ENCODE measurements around the gene WDR41.

The WDR41 gene

DNA sequence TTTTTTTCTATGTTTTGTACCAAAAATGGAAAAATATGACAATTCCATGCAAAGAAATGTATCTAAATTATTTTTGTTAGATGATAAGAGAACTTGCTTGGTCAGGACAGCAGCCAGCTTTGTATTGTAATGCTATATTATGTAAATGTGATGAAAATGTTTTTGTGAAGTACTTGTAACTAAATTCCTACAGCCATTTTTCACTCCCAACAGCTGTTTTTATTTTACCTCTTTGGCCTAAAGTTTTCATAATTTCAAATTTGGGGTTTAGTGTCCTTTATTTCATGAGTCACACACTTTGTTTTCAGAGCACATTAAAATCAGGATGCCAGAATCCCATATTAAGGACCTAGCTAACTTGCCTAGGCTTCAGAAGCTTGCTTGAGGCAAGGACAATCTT is 64.1 kb downstream of the WDR41 start:
- Histone ChIP-seq H3K4me1 (ENCODE audit: insufficient read depth, low read length) (no peaks in the 10 kb centered on the region), H3K36me3 (ENCODE audit: insufficient read depth, low read length) (peaks cover 15% of the 10 kb centered on the region), H3K9ac (ENCODE audit: low read depth, low read length) (no peak overlapping the region), H3K9me3 (ENCODE audit: control insufficient read depth, insufficient read depth, low read length) (no peaks in the 10 kb centered on the region)

DNA sequence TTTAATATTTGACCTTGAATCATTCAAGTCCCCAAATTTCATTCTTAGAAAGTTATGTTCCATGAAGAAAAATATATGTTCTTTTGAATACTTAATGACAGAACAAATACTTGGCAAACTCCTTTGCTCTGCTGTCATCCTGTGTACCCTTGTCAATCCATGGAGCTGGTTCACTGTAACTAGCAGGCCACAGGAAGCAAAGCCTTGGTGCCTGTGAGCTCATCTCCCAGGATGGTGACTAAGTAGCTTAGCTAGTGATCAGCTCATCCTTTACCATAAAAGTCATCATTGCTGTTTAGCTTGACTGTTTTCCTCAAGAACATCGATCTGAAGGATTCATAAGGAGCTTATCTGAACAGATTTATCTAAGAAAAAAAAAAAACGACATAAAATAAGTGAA is 65.4 kb downstream of the WDR41 start:
- H3K4me1 ChIP-seq (ENCODE audit: insufficient read depth, low read length), result no peaks in the 10 kb centered on the region
- no peaks in the 10 kb centered on the region for H3K9me3 ChIP-seq (ENCODE audit: control insufficient read depth, insufficient read depth, low read length)
- H3K36me3 ChIP-seq (ENCODE audit: insufficient read depth, low read length), result peaks cover 10% of the 10 kb centered on the region
- no peak overlapping the region for H3K9ac ChIP-seq (ENCODE audit: low read depth, low read length)

DNA sequence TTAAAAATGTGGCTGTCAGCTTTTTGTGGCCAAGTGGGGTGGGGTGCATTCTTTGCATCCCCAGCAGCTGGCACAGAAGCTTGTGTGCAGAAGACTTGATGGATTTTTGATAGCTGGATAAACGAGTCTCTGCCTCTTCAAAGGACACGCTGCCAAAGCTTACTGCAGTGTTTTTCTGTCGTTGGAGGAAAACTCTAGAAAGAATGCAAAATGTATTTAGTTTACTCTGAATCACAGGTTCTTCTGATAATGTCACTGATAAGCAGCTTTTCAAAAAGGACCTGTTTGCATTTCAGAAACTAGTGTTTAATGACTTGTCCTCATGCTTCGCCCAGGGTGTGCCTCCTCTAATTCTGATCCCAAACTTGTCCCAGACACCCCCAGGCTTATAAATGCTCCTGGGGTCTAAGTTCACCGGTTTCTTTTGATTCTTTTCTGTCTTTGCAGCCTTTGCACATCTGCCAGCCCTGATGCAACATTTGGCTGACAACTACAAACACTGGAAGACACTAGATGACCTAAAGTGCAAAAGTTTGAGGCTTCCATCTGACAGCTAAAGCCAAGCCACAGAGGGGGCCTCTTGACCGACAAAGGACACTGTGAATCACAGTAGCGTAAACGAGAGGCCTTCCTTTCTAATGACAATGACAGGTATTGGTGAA is 66.0 kb downstream of the WDR41 start:
- H3K9ac ChIP-seq (ENCODE audit: low read depth, low read length), result no peak overlapping the region
- H3K4me1 ChIP-seq (ENCODE audit: insufficient read depth, low read length), result no peaks in the 10 kb centered on the region
- no peaks in the 10 kb centered on the region for H3K9me3 ChIP-seq (ENCODE audit: control insufficient read depth, insufficient read depth, low read length)
- peaks cover 10% of the 10 kb centered on the region for H3K36me3 ChIP-seq (ENCODE audit: insufficient read depth, low read length)

DNA sequence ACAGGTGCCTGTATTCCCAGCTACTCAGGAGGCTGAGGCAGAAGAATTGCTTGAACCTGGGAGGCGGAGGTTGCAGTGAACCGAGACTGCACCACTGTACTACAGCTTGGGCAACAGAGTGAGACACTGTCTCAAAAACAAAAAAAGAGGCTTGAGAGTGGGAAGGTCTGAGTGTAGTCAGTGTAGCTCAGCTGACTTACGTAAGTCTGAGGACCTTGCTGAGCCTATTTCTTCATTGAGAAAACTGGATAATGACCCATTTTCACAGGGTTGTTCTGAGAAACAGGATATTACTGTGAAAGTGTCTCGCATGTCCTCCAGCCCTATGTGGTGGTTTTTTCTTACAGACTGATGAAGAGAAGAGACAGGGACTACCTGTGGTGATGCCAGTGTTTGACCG is 66.7 kb downstream of the WDR41 start:
- no peaks in the 10 kb centered on the region for H3K4me1 ChIP-seq (ENCODE audit: insufficient read depth, low read length)
- no peak overlapping the region for H3K9ac ChIP-seq (ENCODE audit: low read depth, low read length)
- H3K36me3 ChIP-seq (ENCODE audit: insufficient read depth, low read length), result peaks cover 7% of the 10 kb centered on the region; the same call in 1 of the 2 replicates
- H3K9me3 ChIP-seq (ENCODE audit: control insufficient read depth, insufficient read depth, low read length), result no peaks in the 10 kb centered on the region

DNA sequence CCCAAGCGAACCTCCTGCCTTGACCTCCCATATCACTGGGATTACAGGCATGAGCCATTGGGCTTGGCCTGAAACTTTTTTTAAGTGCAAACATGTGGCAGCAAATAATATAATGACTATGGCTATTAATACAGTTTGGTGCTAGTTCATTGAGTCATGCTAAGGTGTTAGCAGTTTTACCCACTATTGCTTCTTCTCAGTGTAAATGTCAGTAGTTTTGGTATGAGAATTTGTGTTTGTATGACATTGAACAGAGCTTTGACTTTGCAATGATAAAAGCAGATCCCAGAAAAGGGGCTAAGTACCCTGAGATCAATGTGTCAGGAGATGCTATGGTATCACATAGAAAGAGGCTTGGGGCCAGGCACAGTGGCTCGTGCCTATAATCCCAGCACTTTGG is 67.2 kb downstream of the WDR41 start:
- Histone ChIP-seq H3K9ac (ENCODE audit: low read depth, low read length) (no peak overlapping the region), H3K36me3 (ENCODE audit: insufficient read depth, low read length) (peaks cover 6% of the 10 kb centered on the region; the same call in 1 of the 2 replicates), H3K4me1 (ENCODE audit: insufficient read depth, low read length) (no peaks in the 10 kb centered on the region), H3K9me3 (ENCODE audit: control insufficient read depth, insufficient read depth, low read length) (no peaks in the 10 kb centered on the region)

DNA sequence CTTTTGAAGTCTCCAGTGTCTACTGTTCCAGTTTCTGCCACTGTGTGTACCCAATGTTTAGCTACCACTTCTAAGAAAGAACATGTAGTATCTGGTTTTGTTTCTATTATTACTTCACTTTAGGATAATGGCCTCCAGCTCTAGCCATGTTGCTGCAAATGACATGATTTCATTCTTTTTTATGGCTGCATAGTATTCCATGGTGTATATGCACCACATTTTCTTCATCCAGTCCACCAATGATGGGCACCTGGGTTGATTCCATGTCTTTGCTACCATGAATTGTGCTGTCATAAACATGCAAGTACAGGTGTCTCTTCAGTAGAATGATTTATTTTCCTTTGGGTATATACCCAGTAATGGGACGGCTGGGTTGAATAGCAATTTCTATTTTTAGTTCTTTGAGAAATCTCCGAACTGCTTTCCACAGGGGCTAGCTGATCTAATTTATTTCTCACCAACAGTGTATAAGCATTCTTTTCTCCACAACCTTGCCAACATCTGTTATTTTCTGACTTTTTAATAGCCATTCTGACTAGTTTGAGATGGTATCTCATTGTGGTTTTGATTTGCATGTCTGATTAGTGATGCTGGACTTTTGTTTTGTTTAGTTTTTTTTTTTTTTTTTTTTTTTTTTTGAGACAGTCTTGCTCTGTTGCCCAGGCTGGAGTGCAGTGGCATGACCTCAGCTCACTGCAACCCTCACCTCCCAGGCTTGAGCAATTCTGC is 68.9 kb downstream of the WDR41 start:
- no peaks in the 10 kb centered on the region for H3K4me1 ChIP-seq (ENCODE audit: insufficient read depth, low read length)
- peaks cover 3% of the 10 kb centered on the region; the same call in 1 of the 2 replicates for H3K36me3 ChIP-seq (ENCODE audit: insufficient read depth, low read length)
- H3K9ac ChIP-seq (ENCODE audit: low read depth, low read length), result no peak overlapping the region
- no peaks in the 10 kb centered on the region for H3K9me3 ChIP-seq (ENCODE audit: control insufficient read depth, insufficient read depth, low read length)

DNA sequence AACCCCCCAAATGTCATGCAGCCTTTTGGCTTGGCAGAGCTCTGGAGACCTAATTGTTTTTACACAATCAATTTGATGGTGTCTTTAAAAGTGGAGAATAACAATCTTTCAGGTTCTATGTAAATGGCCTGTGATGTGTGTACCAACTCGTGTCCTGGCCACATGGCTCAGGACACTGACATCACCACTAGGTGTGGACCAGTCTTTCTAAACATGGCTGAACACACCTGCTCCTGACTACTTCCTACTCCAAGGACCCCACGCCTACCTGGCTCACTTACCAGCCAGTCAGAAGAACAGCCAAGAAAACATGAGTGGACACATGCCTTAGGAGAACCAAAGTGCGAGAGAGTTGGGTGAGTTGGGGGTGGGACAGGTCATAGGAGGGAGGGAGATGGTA is 71.2 kb downstream of the WDR41 start:
- H3K9me3 ChIP-seq (ENCODE audit: control insufficient read depth, insufficient read depth, low read length), result no peaks in the 10 kb centered on the region
- peaks cover 3% of the 10 kb centered on the region; the same call in 1 of the 2 replicates for H3K36me3 ChIP-seq (ENCODE audit: insufficient read depth, low read length)
- H3K4me1 ChIP-seq (ENCODE audit: insufficient read depth, low read length), result no peaks in the 10 kb centered on the region
- no peak overlapping the region for H3K9ac ChIP-seq (ENCODE audit: low read depth, low read length)

DNA sequence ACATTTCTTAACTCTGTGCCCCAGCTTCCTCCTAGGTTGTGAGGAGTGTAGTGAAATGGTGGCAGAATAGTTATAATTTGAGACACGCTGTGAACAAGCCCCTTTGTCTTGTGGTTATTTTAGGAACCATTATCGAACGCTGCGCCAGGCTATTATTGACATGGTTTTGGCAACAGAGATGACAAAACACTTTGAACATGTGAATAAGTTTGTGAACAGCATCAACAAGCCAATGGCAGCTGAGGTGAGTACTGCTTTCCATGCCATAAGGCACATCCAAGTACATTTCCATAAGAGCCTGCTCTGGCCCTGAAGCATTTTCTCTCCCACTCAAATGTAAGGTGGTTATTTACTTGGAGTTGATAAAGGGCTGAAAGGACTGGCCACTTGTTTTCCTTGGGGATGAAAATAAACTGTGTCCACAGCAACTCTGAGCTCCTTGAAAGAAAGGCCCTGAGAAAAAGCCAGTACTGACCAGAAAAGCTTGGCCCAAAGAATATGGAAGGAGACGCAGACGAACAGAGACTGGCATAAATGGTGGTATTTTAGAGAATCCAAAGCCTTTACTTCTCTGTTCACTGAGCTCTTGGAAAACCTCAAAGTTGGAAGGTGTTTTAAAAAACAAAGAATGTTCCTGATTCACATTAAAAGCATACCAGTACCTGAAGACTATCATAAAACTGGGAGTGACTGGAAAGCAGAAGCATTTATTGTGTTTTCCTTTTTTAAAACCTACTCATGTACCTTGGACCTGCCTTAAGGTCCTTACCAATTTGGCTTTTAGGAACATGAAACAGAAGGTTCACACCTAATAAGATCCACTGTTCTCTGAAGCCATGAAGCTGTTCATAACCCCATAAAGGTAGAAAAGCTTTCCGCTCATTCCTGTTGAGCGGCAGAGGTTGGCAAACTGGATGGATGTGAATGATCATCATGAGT is 72.2 kb downstream of the WDR41 start:
- H3K4me1 ChIP-seq (ENCODE audit: insufficient read depth, low read length), result no peaks in the 10 kb centered on the region

DNA sequence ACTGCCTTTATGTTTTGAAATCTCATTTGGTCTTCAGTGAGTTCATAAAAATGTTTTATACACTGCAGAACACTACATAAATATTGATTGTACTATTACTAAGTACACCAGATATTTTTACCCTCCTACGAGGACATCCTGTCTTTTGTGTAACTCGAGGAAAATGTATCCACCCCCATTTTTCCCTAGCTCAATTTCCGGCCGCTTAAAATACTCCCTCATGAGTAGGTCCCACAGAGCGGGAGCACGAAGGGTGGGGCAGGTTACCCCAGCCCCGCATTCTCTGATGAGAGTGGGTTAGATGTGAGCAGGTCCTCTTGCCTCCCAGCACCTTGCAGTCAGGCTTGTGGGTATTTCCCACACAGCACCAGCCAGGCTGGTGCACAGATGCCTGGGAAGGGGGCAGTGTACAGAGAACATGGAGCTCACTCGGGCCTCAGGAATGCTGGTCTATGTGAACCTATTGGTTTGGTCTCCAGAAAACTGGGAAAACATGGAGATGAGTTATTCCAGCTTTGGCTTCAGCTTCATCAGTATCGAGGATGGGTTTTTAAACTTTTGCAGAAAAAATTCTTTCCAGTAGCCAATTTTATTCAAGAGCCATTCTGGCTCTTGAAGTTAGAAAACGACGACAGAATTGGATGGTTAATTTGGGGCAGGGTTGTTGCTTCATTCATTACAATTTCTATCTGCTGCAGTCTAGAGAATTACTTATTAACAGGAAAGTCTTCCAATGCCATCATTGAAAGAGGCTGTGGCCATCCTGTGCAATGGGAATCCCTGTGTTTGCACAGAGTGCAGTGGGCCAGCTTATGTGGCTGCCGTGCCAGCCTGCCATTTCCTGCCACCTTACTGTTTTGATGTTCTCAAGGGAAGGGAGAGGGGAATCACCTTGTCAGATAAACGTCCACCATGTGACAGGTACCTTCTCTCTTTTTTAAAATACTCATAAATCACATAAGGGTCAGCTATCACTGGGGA is 73.2 kb downstream of the WDR41 start:
- no peaks in the 10 kb centered on the region for H3K9me3 ChIP-seq (ENCODE audit: control insufficient read depth, insufficient read depth, low read length)
- peaks cover 3% of the 10 kb centered on the region; the same call in 1 of the 2 replicates for H3K36me3 ChIP-seq (ENCODE audit: insufficient read depth, low read length)
- no peak overlapping the region for H3K9ac ChIP-seq (ENCODE audit: low read depth, low read length)
- no peaks in the 10 kb centered on the region for H3K4me1 ChIP-seq (ENCODE audit: insufficient read depth, low read length)

More for the DNA sequence above, 72.2 kb downstream of the WDR41 start:
- peaks cover 3% of the 10 kb centered on the region; the same call in 1 of the 2 replicates for H3K36me3 ChIP-seq (ENCODE audit: insufficient read depth, low read length)
- H3K9ac ChIP-seq (ENCODE audit: low read depth, low read length), result no peak overlapping the region
- no peaks in the 10 kb centered on the region for H3K9me3 ChIP-seq (ENCODE audit: control insufficient read depth, insufficient read depth, low read length)

DNA sequence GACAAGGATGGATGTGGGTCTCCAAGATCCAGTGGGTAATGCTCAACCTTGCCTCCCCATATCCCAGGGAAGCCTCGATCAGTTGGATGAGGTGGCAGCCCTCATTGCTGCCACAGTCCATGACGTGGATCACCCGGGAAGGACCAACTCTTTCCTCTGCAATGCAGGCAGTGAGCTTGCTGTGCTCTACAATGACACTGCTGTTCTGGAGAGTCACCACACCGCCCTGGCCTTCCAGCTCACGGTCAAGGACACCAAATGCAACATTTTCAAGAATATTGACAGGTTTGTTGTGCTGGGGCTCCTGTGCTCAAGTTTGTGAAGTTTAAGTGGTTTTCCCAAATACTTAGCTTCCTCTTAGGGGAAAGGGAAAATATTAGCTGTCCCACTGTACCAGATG is 74.0 kb downstream of the WDR41 start:
- no peaks in the 10 kb centered on the region for H3K4me1 ChIP-seq (ENCODE audit: insufficient read depth, low read length)
- H3K36me3 ChIP-seq (ENCODE audit: insufficient read depth, low read length), result peaks cover 3% of the 10 kb centered on the region; the same call in 1 of the 2 replicates
- no peak overlapping the region for H3K9ac ChIP-seq (ENCODE audit: low read depth, low read length)
- no peaks in the 10 kb centered on the region for H3K9me3 ChIP-seq (ENCODE audit: control insufficient read depth, insufficient read depth, low read length)

DNA sequence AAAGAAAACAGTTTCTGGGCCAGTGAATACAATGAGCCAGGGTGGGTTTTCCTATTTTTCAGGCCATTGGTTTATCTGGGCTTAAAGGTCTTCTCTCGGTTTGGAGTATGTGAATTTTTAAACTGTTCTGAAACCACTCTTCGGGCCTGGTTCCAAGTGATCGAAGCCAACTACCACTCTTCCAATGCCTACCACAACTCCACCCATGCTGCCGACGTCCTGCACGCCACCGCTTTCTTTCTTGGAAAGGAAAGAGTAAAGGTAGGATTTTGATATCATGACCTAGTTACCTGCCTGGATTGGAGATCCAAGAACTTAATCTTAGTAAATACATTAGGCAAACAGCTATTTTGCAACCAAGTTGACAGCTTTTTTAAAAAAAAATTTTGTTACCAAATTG is 79.1 kb downstream of the WDR41 start:
- no peak overlapping the region for H3K9ac ChIP-seq (ENCODE audit: low read depth, low read length)
- no peaks in the 10 kb centered on the region for H3K36me3 ChIP-seq (ENCODE audit: insufficient read depth, low read length)
- no peaks in the 10 kb centered on the region for H3K9me3 ChIP-seq (ENCODE audit: control insufficient read depth, insufficient read depth, low read length)
- no peaks in the 10 kb centered on the region for H3K4me1 ChIP-seq (ENCODE audit: insufficient read depth, low read length)

DNA sequence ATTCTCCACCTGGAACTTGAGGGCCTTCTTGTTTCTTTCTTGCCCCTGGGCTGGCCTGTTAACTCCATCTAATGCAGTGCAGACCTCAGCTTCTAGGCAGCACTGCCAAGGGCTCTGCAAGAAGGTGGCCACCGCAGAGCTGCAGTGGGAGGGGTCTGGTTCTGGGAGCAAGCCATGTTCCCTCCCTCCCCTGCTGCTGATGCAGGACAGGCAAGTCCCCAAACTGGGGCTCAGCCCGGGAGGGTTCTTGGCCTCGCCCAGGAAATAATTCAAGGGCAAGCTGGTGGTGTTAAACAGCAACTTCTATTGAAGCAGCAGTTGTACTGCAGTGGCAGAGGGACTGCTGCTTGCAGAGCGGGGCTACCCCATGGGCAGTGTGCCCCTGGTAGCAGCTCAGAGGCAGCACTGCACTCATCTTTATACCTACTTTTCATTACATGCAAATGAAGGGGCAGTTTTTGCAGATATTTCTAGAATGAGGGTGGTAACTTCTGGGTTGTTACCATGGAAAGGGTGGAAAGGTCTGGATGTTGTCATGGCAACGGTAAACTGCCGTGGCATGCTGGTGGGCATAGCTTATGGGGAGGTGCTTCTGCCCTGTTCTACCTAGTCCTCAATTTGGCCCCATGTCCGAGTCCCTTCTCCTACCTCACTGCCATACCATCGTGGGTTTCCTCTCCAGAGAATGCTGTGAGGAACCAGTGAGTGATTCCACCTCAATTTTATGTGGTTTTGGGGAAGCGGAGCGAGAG is 82.1 kb downstream of the WDR41 start:
- Histone ChIP-seq H3K9me3 (ENCODE audit: control insufficient read depth, insufficient read depth, low read length) (no peaks in the 10 kb centered on the region), H3K36me3 (ENCODE audit: insufficient read depth, low read length) (no peaks in the 10 kb centered on the region), H3K4me1 (ENCODE audit: insufficient read depth, low read length) (no peaks in the 10 kb centered on the region), H3K9ac (ENCODE audit: low read depth, low read length) (no peak overlapping the region)

DNA sequence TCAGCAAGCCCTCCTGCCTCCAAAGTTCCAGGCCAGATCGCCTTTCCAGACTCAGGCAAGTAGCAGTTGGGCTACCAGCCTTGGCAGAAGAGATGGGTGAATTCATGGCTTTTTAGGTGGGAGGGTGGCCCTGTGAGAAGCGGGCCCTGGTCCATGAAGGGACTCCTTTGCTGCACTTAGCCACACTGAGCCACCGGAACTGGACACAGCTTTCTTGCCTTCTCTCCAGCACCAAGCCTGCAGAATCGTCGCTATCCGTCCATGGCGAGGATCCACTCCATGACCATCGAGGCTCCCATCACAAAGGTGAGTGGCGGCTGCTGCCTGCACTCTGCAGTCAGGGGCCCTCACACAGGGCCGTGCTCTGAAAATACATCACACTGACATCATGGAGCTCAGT is 85.0 kb downstream of the WDR41 start:
- no peaks in the 10 kb centered on the region for H3K36me3 ChIP-seq (ENCODE audit: insufficient read depth, low read length)
- no peaks in the 10 kb centered on the region for H3K4me1 ChIP-seq (ENCODE audit: insufficient read depth, low read length)
- no peak overlapping the region for H3K9ac ChIP-seq (ENCODE audit: low read depth, low read length)
- no peaks in the 10 kb centered on the region for H3K9me3 ChIP-seq (ENCODE audit: control insufficient read depth, insufficient read depth, low read length)
